ENCODE data around the gene RAB24.

RAB24 gene

GRCh38 chr5:177314376-177315342 lies 11.1 kb upstream of the RAB24 start:
- Mint-ChIP-seq H3K27ac (no peak overlapping the region), H3K9me3 (peaks cover 4% of the 10 kb centered on the region), H3K27me3 (ENCODE audit: low read depth) (no peaks in the 10 kb centered on the region), H3K4me1 (peaks cover 11% of the 10 kb centered on the region), H3K4me3 (no peak overlapping the region), H3K36me3 (ENCODE audit: low read depth) (peaks cover 13% of the 10 kb centered on the region)
- TF ChIP-seq CTCF (IDR thresholded peaks at IDR 0.05; ENCODE audit: unreplicated experiment in 3 of 3) = no peak

- Mint-ChIP-seq H3K36me3 (ENCODE audit: low read depth) (peaks cover 9% of the 10 kb centered on the region), H3K27ac (no peak overlapping the region), H3K27me3 (ENCODE audit: low read depth) (no peaks in the 10 kb centered on the region), H3K9me3 (peaks cover 3% of the 10 kb centered on the region), H3K4me1 (peaks cover 20% of the 10 kb centered on the region), H3K4me3 (peak overlapping the region in 1 of 3 experiments; percentile 23)
- TF ChIP-seq CTCF (IDR thresholded peaks at IDR 0.05; ENCODE audit: unreplicated experiment in 3 of 3) = no peak
Observed at GRCh38 chr5:177313561-177314259, 10.2 kb upstream of the RAB24 start.

GRCh38 chr5:177312649-177313181 lies 9.2 kb upstream of the RAB24 start:
- Mint-ChIP-seq H3K9me3 (no peaks in the 10 kb centered on the region), H3K4me3 (peak overlapping the region; percentile 74 to 85 (median 85)), H3K4me1 (peaks cover 22% of the 10 kb centered on the region), H3K27ac (peak overlapping the region in 1 of 3 experiments; percentile 69), H3K27me3 (ENCODE audit: low read depth) (no peaks in the 10 kb centered on the region), H3K36me3 (ENCODE audit: low read depth) (peaks cover 4% of the 10 kb centered on the region)
- TF ChIP-seq CTCF (IDR thresholded peaks at IDR 0.05; ENCODE audit: unreplicated experiment in 3 of 3) = no peak

- peaks cover 23% of the 10 kb centered on the region for H3K4me1 Mint-ChIP-seq
- peak within 1 kb of the TSS; percentile 85 to 89 (median 87) for H3K4me3 Mint-ChIP-seq
- H3K36me3 Mint-ChIP-seq (ENCODE audit: low read depth) = peaks cover under 1% of the 10 kb centered on the region
- H3K27ac Mint-ChIP-seq = peak within 1 kb of the TSS; percentile 4 to 69 (median 60)
- no peak for TF ChIP-seq CTCF (IDR thresholded peaks at IDR 0.05; ENCODE audit: unreplicated experiment in 3 of 3)
- H3K27me3 Mint-ChIP-seq (ENCODE audit: low read depth) = no peaks in the 10 kb centered on the region
- no peaks in the 10 kb centered on the region for H3K9me3 Mint-ChIP-seq
Observed at GRCh38 chr5:177311723-177312648, 8.5 kb upstream of the RAB24 start, which contains the start of gene MXD3. Gene MXD3 (minus strand): TSS chr5:177311898. CDS start chr5:177311830, 68 bp downstream.

GRCh38 chr5:177311392-177311722 lies 7.8 kb upstream of the RAB24 start:
- no peak for TF ChIP-seq CTCF (IDR thresholded peaks at IDR 0.05; ENCODE audit: unreplicated experiment in 3 of 3)
- no peaks in the 10 kb centered on the region for H3K27me3 Mint-ChIP-seq (ENCODE audit: low read depth)
- H3K4me1 Mint-ChIP-seq = peaks cover 26% of the 10 kb centered on the region
- H3K4me3 Mint-ChIP-seq = peak overlapping the region; percentile 85 to 89 (median 87)
- peak overlapping the region in 1 of 3 experiments; percentile 67 for H3K27ac Mint-ChIP-seq
- H3K36me3 Mint-ChIP-seq (ENCODE audit: low read depth) = peaks cover 6% of the 10 kb centered on the region
- H3K9me3 Mint-ChIP-seq = no peaks in the 10 kb centered on the region

Data from nephron (organoid).